B cell (primary cell): ENCODE data around the gene ATP6V1D.

Source experiments
- CTCF ChIP-seq: fragments of 200-600 bp; IDR thresholded peaks from one replicate; pipeline ENCODE4 v1.8.0; 2022; ENCODE audit warnings: antibody characterized with exemption, mild to moderate bottlenecking
- EZH2 ChIP-seq: IDR thresholded peaks from 2 replicates; pipeline ENCODE4 v1.6.1; 2012; ENCODE audit warnings: borderline replicate concordance, low read depth, mild to moderate bottlenecking, moderate library complexity, low read length; ENCODE audit not compliant: insufficient read depth, poor library complexity, severe bottlenecking

GRCh38 chr14:67311868-67312267 is 47.7 kb downstream of the ATP6V1D start:
- TF ChIP-seq CTCF (no peak), EZH2 (no peak)
